Esophagus muscularis mucosa (tissue), 4 donors: Measurements from ENCODE around the gene PPFIBP1. TPM values are rescaled to one million over a fixed set of nuclear protein-coding genes. Genes with fewer than 3 reads are reported as not detected.

Source experiments
- DNase-seq: peaks from one replicate; pipeline ENCODE4 v3.0.0-alpha.2; 2017; ENCODE audit errors: extremely low spot score
- H3K27ac ChIP-seq, 4 donors: fragments of 200-600 bp; sonication (generic); replicated peaks in 1 of 4; 1 replicate in 3 of 4; 2 replicates in 1 of 4; pipeline ENCODE4 v1.5.1; 2016 to 2019; ENCODE audit warnings: mild to moderate bottlenecking in 1 of 4
- H3K27me3 ChIP-seq, 4 donors: fragments of 200-600 bp; sonication (generic); one replicate each; pipeline versions ENCODE4 v1.5.1 to v1.6.0; 2016 to 2019
- H3K36me3 ChIP-seq, 4 donors: fragments of 200-600 bp; sonication (generic); one replicate each; pipeline ENCODE4 v1.5.1; 2016 to 2019
- H3K4me1 ChIP-seq, 4 donors: fragments of 200-600 bp; sonication (generic); one replicate each; pipeline ENCODE4 v1.5.1; 2016 to 2019
- H3K4me3 ChIP-seq, 4 donors: fragments of 200-600 bp; sonication (generic); 1 replicate in 2 of 4; 2 replicates in 2 of 4; pipeline ENCODE4 v1.5.1; 2016 to 2019; ENCODE audit warnings: mild to moderate bottlenecking in 4 of 4, moderate library complexity in 1 of 4
- H3K9me3 ChIP-seq, 4 donors: fragments of 200-600 bp; sonication (generic); 1 replicate in 3 of 4; 2 replicates in 1 of 4; pipeline ENCODE4 v1.5.1; 2016 to 2019
- EP300 ChIP-seq: sonication (generic); formaldehyde crosslinking; IDR thresholded peaks from one replicate; pipeline ENCODE4 v1.6.1; 2017; ENCODE audit warnings: antibody characterized with exemption
- POLR2A ChIP-seq: fragments of 450-650 bp; IDR thresholded peaks from one replicate; pipeline ENCODE4 v1.6.1; 2017; ENCODE audit warnings: antibody characterized with exemption, moderate library complexity, mild to moderate bottlenecking, low read depth
- POLR2AphosphoS5 ChIP-seq, 2 donors: sonication (generic); formaldehyde crosslinking; IDR thresholded peaks; one replicate each; pipeline ENCODE4 v1.6.1; 2017; ENCODE audit warnings: antibody characterized with exemption in 2 of 2
- WGBS: methylation state at CpG from one replicate; pipeline ENCODE4 v1.1.5; 2018; 5-methylcytosine and 5-hydroxymethylcytosine counted together
- intact Hi-C: fragments of 100-400 bp; cut with DNase I; formaldehyde crosslinking; loops from one replicate; pipeline ENCODE4 v1.15.1; 2023
- total RNA-seq, 4 donors: library from RNA; depleted of rRNA; stranded (reverse); fragments of >200 nt; gene quantifications; one replicate each; pipeline versions ENCODE4 v1.1.0 to v1.2.1, GENCODE V29; 2016
- TF ChIP-seq, protein P1 (sequence below), 3 experiments: fragments of 200-600 bp in 2 of 3; fragments of 450-650 bp in 1 of 3; sonication (generic) in 2 of 3; IDR thresholded peaks; one replicate each; pipeline ENCODE4 v1.5.1; 2017 to 2019; ENCODE audit warnings: antibody characterized with exemption in 3 of 3, mild to moderate bottlenecking in 2 of 3, moderate library complexity in 1 of 3

PPFIBP1 gene
- total RNA-seq, 4 donors from 2014 or later: 53.2 to 79.0 (median 66.5) TPM

DNA sequence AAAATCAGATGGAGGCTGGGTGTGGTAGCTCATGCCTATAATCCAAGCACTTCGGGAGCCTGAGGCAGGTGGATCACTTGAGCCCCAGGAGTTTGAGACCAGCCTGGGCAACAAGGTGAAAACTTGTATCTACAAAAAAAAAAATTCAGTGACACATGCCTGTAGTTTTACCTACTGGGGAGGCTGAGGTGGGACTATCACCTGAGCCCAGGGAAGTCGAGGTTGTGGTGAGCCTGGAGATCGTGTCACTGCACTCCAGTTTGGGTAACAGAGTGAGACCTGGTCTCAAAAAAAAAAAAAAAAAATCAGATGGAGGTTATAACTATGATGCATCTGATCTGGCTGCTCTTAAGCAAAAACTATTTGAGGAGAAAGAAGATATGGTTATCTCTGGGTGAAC lies 26.6 kb upstream of the PPFIBP1 start:
- H3K4me3 ChIP-seq: no peak overlapping the region
- no peaks in the 10 kb centered on the region for H3K27me3 ChIP-seq
- intact Hi-C loops: no loop called here
- TF ChIP-seq, protein P1, sequence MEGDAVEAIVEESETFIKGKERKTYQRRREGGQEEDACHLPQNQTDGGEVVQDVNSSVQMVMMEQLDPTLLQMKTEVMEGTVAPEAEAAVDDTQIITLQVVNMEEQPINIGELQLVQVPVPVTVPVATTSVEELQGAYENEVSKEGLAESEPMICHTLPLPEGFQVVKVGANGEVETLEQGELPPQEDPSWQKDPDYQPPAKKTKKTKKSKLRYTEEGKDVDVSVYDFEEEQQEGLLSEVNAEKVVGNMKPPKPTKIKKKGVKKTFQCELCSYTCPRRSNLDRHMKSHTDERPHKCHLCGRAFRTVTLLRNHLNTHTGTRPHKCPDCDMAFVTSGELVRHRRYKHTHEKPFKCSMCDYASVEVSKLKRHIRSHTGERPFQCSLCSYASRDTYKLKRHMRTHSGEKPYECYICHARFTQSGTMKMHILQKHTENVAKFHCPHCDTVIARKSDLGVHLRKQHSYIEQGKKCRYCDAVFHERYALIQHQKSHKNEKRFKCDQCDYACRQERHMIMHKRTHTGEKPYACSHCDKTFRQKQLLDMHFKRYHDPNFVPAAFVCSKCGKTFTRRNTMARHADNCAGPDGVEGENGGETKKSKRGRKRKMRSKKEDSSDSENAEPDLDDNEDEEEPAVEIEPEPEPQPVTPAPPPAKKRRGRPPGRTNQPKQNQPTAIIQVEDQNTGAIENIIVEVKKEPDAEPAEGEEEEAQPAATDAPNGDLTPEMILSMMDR (IDR thresholded peaks at IDR 0.05): no peak
- TF ChIP-seq POLR2AphosphoS5 (IDR thresholded peaks at IDR 0.05) (no peak), POLR2A (no peak), EP300 (no peak)
- DNase-seq: no peak
- H3K36me3 ChIP-seq: no peaks in the 10 kb centered on the region
- H3K4me1 ChIP-seq: no peaks in the 10 kb centered on the region
- no peak overlapping the region for H3K27ac ChIP-seq
- no peaks in the 10 kb centered on the region for H3K9me3 ChIP-seq
- 94% methylated on average over 3 of the region's 3 CpGs for WGBS

DNA sequence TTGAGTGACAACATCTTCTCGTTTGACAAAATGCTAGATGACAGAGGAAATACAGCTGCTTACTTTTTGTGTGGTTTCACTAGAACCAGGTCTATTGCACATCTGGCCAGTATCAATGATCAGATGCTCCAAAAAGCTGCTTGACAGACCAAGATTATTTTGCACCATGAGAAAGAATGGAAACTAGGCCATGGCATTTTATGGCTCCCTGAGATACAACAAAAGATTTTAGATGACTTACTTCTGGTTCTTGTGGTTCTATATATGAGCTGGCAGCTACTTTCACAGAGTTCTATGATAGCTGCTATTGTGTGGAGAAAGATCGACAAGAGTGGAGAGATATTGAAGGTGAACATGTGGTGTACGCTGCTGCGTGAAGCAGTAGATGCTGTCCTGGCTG lies 25.9 kb upstream of the PPFIBP1 start:
- intact Hi-C loops: no loop called here
- no peak overlapping the region for H3K27ac ChIP-seq
- no peak for TF ChIP-seq POLR2AphosphoS5 (IDR thresholded peaks at IDR 0.05)
- TF ChIP-seq POLR2A: no peak
- TF ChIP-seq, protein P1 (IDR thresholded peaks at IDR 0.05): no peak
- no peak for TF ChIP-seq EP300
- no peak overlapping the region for H3K4me3 ChIP-seq
- no peaks in the 10 kb centered on the region for H3K4me1 ChIP-seq
- H3K27me3 ChIP-seq: no peaks in the 10 kb centered on the region
- 93% methylated on average over 4 of the region's 4 CpGs for WGBS
- no peaks in the 10 kb centered on the region for H3K9me3 ChIP-seq
- no peaks in the 10 kb centered on the region for H3K36me3 ChIP-seq
- DNase-seq: no peak

DNA sequence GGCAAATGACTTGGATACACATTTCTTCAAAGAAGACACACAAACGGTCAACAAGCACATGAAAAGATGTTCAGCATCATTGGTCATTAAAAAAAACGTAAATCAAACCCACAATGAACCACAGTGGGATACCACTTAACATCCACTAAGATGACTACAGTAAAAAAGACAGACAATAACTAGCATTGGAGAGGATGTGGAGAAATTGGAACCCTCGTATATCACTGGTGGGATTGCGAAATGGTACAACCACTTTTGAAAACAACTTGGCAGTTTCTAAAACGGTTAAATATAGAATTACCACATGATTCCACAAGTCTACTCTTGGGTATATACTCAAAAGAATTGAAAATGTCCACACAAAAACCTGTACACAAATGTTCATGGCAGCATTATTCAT lies 25.2 kb upstream of the PPFIBP1 start:
- no peaks in the 10 kb centered on the region for H3K36me3 ChIP-seq
- no peak overlapping the region for H3K4me3 ChIP-seq
- no peaks in the 10 kb centered on the region for H3K4me1 ChIP-seq
- TF ChIP-seq POLR2A (no peak), POLR2AphosphoS5 (IDR thresholded peaks at IDR 0.05) (no peak), EP300 (no peak)
- TF ChIP-seq, protein P1 (IDR thresholded peaks at IDR 0.05): no peak
- H3K27ac ChIP-seq: no peak overlapping the region
- H3K9me3 ChIP-seq: no peaks in the 10 kb centered on the region
- WGBS: 87% methylated on average over 5 of the region's 5 CpGs
- no peak for DNase-seq
- H3K27me3 ChIP-seq: no peaks in the 10 kb centered on the region
- intact Hi-C loops: no loop called here

DNA sequence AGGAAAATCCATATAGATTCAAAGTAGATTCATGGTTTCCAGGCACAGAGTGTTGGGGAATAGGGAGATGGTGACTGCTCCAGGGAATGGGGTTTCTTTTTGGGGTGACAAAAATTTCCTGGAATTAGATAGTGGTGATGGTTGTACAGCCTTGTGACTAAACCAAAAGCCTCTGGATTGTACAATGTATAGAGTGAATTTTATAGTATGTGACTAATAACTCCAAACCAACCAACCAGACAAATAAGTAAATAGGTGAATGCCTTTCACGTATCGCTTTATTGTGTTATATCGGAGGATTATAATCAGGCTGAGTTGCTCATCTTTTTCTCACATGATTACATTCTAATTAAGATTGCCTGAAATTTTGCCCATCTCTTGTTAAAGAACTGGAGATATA lies 24.6 kb upstream of the PPFIBP1 start:
- TF ChIP-seq POLR2AphosphoS5 (IDR thresholded peaks at IDR 0.05): no peak
- no peak for TF ChIP-seq EP300
- no peak for TF ChIP-seq POLR2A
- TF ChIP-seq, protein P1 (IDR thresholded peaks at IDR 0.05): no peak
- no peaks in the 10 kb centered on the region for H3K27me3 ChIP-seq
- H3K4me1 ChIP-seq: peaks cover 0 to 2% (median 0%) of the 10 kb centered on the region in 4 donors
- no peak overlapping the region for H3K4me3 ChIP-seq
- H3K36me3 ChIP-seq: no peaks in the 10 kb centered on the region
- DNase-seq: no peak
- WGBS: 100% methylated on average over 3 of the region's 3 CpGs
- intact Hi-C loops: no loop called here
- H3K27ac ChIP-seq: no peak overlapping the region
- no peaks in the 10 kb centered on the region for H3K9me3 ChIP-seq

DNA sequence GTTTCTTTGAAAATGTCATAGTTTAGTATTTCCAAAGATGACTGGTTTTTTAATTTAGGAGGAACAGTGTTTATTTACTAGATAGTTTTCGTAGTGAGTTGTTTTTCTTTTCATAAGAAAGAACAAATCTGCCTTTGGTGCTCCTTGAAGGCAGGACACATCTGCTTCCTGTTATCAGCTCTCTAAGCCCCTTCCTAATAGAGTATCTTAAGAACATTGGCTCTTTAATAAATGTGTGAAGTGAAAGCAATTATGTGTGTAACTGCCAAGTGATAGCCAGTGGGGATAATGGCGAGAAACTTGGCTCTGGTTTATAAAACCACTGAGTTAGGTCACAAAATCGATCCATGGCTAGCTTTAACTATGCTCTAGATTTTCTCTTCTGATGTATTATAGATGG lies 23.5 kb upstream of the PPFIBP1 start:
- Histone ChIP-seq H3K4me1 (peaks cover 3 to 14% (median 8%) of the 10 kb centered on the region in 4 donors), H3K9me3 (no peaks in the 10 kb centered on the region), H3K27me3 (no peaks in the 10 kb centered on the region), H3K27ac (no peak overlapping the region), H3K36me3 (no peaks in the 10 kb centered on the region), H3K4me3 (no peak overlapping the region)
- WGBS: 58% methylated on average over 3 of the region's 3 CpGs
- intact Hi-C loops: no loop called here
- no peak for DNase-seq
- TF ChIP-seq, protein P1 (IDR thresholded peaks at IDR 0.05): no peak
- TF ChIP-seq POLR2AphosphoS5 (IDR thresholded peaks at IDR 0.05): no peak
